ENCODE data around the gene ATP6V1G3.

DNA sequence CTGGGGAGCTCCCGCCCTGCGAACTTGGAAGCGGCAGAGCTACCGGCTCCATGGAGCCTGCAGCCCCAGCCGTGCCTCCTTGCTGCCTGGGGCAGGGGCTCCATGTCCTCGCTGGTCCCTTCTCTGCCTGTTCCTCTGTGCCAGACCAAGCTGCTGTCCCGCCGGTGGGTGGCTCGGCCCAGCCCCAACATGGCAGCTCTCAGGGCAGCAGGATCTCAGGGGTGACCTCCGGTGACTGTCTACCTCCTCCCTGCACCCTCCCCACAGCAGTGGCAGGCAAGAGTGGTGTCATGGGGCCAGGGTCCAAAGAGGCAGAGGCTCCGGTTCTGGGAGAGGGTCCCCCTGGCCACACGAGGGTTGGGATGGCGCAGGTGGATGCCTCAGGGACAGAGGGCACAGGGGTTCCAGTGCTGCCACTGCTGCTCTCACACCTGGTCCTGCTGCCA is 45.8 kb downstream of the ATP6V1G3 start:
- no peak for TF ChIP-seq EP300 (IDR thresholded peaks at IDR 0.05)
- TF ChIP-seq, protein P1, sequence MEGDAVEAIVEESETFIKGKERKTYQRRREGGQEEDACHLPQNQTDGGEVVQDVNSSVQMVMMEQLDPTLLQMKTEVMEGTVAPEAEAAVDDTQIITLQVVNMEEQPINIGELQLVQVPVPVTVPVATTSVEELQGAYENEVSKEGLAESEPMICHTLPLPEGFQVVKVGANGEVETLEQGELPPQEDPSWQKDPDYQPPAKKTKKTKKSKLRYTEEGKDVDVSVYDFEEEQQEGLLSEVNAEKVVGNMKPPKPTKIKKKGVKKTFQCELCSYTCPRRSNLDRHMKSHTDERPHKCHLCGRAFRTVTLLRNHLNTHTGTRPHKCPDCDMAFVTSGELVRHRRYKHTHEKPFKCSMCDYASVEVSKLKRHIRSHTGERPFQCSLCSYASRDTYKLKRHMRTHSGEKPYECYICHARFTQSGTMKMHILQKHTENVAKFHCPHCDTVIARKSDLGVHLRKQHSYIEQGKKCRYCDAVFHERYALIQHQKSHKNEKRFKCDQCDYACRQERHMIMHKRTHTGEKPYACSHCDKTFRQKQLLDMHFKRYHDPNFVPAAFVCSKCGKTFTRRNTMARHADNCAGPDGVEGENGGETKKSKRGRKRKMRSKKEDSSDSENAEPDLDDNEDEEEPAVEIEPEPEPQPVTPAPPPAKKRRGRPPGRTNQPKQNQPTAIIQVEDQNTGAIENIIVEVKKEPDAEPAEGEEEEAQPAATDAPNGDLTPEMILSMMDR (IDR thresholded peaks at IDR 0.05): no peak
